HepG2 (cell line): ENCODE measurements around the gene KIZ. TPM values are rescaled to one million over a fixed set of nuclear protein-coding genes. Genes with fewer than 3 reads are reported as not detected.

Experiments
- AKAP8 ChIP-seq: sonication (generic); formaldehyde crosslinking; IDR thresholded peaks from 2 replicates; pipeline ENCODE4 v1.5.1; 2020; ENCODE audit warnings: mild to moderate bottlenecking, missing genetic modification reagents
- CREM ChIP-seq, 2 experiments: sonication (generic) in 1 of 2; formaldehyde crosslinking in 1 of 2; IDR thresholded peaks; 2 replicates each; pipeline versions ENCODE4 v1.4.0 to v1.6.1; 2016 to 2020; ENCODE audit warnings: antibody characterized with exemption in 1 of 2, mild to moderate bottlenecking in 1 of 2, missing genetic modification reagents in 1 of 2
- ELF4 ChIP-seq: sonication (generic); formaldehyde crosslinking; IDR thresholded peaks from 2 replicates; pipeline ENCODE4 v1.5.0; 2020; ENCODE audit warnings: missing genetic modification reagents, mild to moderate bottlenecking, moderate library complexity, borderline replicate concordance
- GATAD2A ChIP-seq: IDR thresholded peaks from 2 replicates; pipeline ENCODE4 v1.6.1; 2016
- GPBP1L1 ChIP-seq: sonication (generic); formaldehyde crosslinking; IDR thresholded peaks from 2 replicates; pipeline ENCODE4 v1.5.0; 2020; ENCODE audit warnings: mild to moderate bottlenecking, missing genetic modification reagents
- KIAA2018 ChIP-seq: sonication (generic); formaldehyde crosslinking; IDR thresholded peaks from 2 replicates; pipeline ENCODE4 v1.5.0; 2020; ENCODE audit warnings: mild to moderate bottlenecking, missing genetic modification reagents, borderline replicate concordance
- RFX5 ChIP-seq: IDR thresholded peaks from 2 replicates; pipeline ENCODE4 v1.6.1; 2011; ENCODE audit warnings: low read depth, low read length, improper control_type of control experiment
- SRSF9 ChIP-seq: fragments of 200-400 bp; formaldehyde crosslinking; IDR thresholded peaks from 2 replicates; pipeline ENCODE4 v1.6.1; 2018; ENCODE audit warnings: borderline replicate concordance, mild to moderate bottlenecking, low read depth, low read length; ENCODE audit not compliant: insufficient read depth, poor library complexity, severe bottlenecking
- TCF12 ChIP-seq, 2 experiments: fragments of 450-650 bp in 1 of 2; sonication (generic) in 1 of 2; formaldehyde crosslinking in 1 of 2; IDR thresholded peaks; 2 replicates each; pipeline versions ENCODE4 v1.6.1 to v1.8.0; 2017 to 2022; ENCODE audit warnings: antibody characterized with exemption in 1 of 2, mild to moderate bottlenecking in 1 of 2, missing genetic modification reagents in 1 of 2, moderate library complexity in 1 of 2
- ZNF205 ChIP-seq: IDR thresholded peaks from 2 replicates; pipeline ENCODE4 v1.6.1; 2018; ENCODE audit warnings: missing biosample characterization, missing genetic modification reagents
- polyA plus RNA-seq, 8 experiments: library from polyadenylated mRNA; depleted of rRNA in 3 of 8; stranded (reverse) in 7 of 8; unstranded in 1 of 8; fragments of >200 nt; fragmentation: Illumina TruSeq in 4 of 8; extraction: Trizol in 4 of 8; gene quantifications; 2 replicates each; pipeline versions ENCODE4 v1.2.1 to v1.2.3, GENCODE V29; 2011 to 2016; ENCODE audit warnings: low read depth in 4 of 8, missing spikeins in 1 of 8, mixed read lengths in 1 of 8; ENCODE audit not compliant: insufficient read depth in 1 of 8
- total RNA-seq, 5 experiments: library from RNA; depleted of rRNA; stranded (reverse); fragments of >200 nt; fragmentation: Illumina TruSeq; extraction: Trizol; gene quantifications; 2 replicates each; pipeline ENCODE4 v1.2.3, GENCODE V29; 2016; ENCODE audit warnings: low read depth in 1 of 5
- TF ChIP-seq, protein P1 (sequence below): sonication (generic); formaldehyde crosslinking; conservative IDR thresholded peaks from 2 replicates; pipeline ENCODE4 v1.8.0; 2022; ENCODE audit warnings: mild to moderate bottlenecking, moderate library complexity, missing genetic modification reagents

KIZ gene
- total and polyA plus RNA-seq, 2 of the 13 experiments (the other 11 are each of a cell fraction or from before 2014, with no cell fraction given): 46.3 to 114 TPM

GRCh38 chr20:21125072-21125848 lies 622 bp upstream of the KIZ start (continued):
- TF ChIP-seq KIAA2018 (CRISPR knock-in tag) (no peak), CREM (IDR thresholded peaks at IDR 0.05) (peak; percentile 31), CREM (CRISPR knock-in tag; IDR thresholded peaks at IDR 0.05) (no peak), SRSF9 (no peak), TCF12 (IDR thresholded peaks at IDR 0.05) (no peak), TCF12 (CRISPR knock-in tag; IDR thresholded peaks at IDR 0.05) (no peak), GATAD2A (CRISPR knock-in tag) (peak; percentile 46), AKAP8 (CRISPR knock-in tag) (no peak), ELF4 (CRISPR knock-in tag) (peak; percentile 81; the same call in 1 of the 2 replicates), GPBP1L1 (CRISPR knock-in tag) (no peak), ZNF205 (0 out of 2 replicates have a peak, but pooled peaks have one; percentile 5), RFX5 (no peak)
- TF ChIP-seq, protein P1, sequence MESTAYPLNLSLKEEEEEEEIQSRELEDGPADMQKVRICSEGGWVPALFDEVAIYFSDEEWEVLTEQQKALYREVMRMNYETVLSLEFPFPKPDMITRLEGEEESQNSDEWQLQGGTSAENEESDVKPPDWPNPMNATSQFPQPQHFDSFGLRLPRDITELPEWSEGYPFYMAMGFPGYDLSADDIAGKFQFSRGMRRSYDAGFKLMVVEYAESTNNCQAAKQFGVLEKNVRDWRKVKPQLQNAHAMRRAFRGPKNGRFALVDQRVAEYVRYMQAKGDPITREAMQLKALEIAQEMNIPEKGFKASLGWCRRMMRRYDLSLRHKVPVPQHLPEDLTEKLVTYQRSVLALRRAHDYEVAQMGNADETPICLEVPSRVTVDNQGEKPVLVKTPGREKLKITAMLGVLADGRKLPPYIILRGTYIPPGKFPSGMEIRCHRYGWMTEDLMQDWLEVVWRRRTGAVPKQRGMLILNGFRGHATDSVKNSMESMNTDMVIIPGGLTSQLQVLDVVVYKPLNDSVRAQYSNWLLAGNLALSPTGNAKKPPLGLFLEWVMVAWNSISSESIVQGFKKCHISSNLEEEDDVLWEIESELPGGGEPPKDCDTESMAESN (CRISPR knock-in tag): no peak
